H9 (cell line): ENCODE data around the gene OR11H6. TPM values are rescaled to one million over a fixed set of nuclear protein-coding genes. Genes with fewer than 3 reads are reported as not detected.
"Not testable (repeated sequence)": the region's sequence is repeated elsewhere in the genome, so short reads cannot be mapped to it uniquely, and the experiment has no call there.

Experiments used
- DNase-seq: peaks from one replicate; pipeline ENCODE4 v3.0.0-alpha.2; 2017
- H2AFZ ChIP-seq: one replicate; pipeline ENCODE4 v1.6.1; 2013; ENCODE audit warnings: mild to moderate bottlenecking, low read length, control low read depth, moderate library complexity
- H2AK5ac ChIP-seq: 2 replicates; pipeline ENCODE4 v1.6.1; 2013; ENCODE audit warnings: low read length, control low read depth, mixed read lengths; ENCODE audit not compliant: insufficient read length
- H2BK120ac ChIP-seq: one replicate; pipeline ENCODE4 v1.6.1; 2013; ENCODE audit warnings: low read depth, mild to moderate bottlenecking, low read length, control low read depth, inconsistent platforms; ENCODE audit not compliant: poor library complexity, severe bottlenecking
- H2BK12ac ChIP-seq: 2 replicates; pipeline ENCODE4 v1.6.1; 2013; ENCODE audit warnings: low read length, control low read depth, mixed read lengths, low read depth; ENCODE audit not compliant: insufficient read length
- H2BK15ac ChIP-seq: 2 replicates; pipeline ENCODE4 v1.6.1; 2013; ENCODE audit warnings: low read depth, low read length, control low read depth
- H2BK20ac ChIP-seq: one replicate; pipeline ENCODE4 v1.6.1; 2013; ENCODE audit warnings: low read depth, mild to moderate bottlenecking, low read length, control low read depth, inconsistent platforms; ENCODE audit not compliant: poor library complexity, severe bottlenecking
- H2BK5ac ChIP-seq: 2 replicates; pipeline ENCODE4 v1.6.1; 2013; ENCODE audit warnings: low read length, control low read depth, mixed read lengths; ENCODE audit not compliant: insufficient read length
- H3K14ac ChIP-seq: 2 replicates; pipeline ENCODE4 v1.6.1; 2013; ENCODE audit warnings: low read length, control low read depth; ENCODE audit not compliant: insufficient read depth
- H3K18ac ChIP-seq: 2 replicates; pipeline ENCODE4 v1.6.1; 2013; ENCODE audit warnings: low read depth, mild to moderate bottlenecking, mixed read lengths, low read length, control low read depth; ENCODE audit not compliant: insufficient read length
- H3K23ac ChIP-seq: 2 replicates; pipeline ENCODE4 v1.6.1; 2013; ENCODE audit warnings: low read length, control low read depth, mixed read lengths, low read depth; ENCODE audit not compliant: insufficient read length
- H3K23me2 ChIP-seq: 2 replicates; pipeline ENCODE4 v1.6.1; 2013; ENCODE audit warnings: low read depth, mild to moderate bottlenecking, mixed read lengths, low read length, control low read depth; ENCODE audit not compliant: insufficient read length, poor library complexity, severe bottlenecking
- H3K27ac ChIP-seq: 2 replicates; pipeline ENCODE4 v1.5.1; 2013; ENCODE audit warnings: low read length, control low read depth, mixed read lengths, low read depth; ENCODE audit not compliant: insufficient read length
- H3K27me3 ChIP-seq: 2 replicates; pipeline ENCODE4 v1.6.1; 2013; ENCODE audit warnings: low read length, control low read depth, inconsistent platforms; ENCODE audit not compliant: insufficient read depth
- H3K4ac ChIP-seq: 2 replicates; pipeline ENCODE4 v1.6.1; 2013; ENCODE audit warnings: low read depth, mild to moderate bottlenecking, control low read depth, inconsistent platforms, low read length, moderate library complexity
- H3K4me1 ChIP-seq: 2 replicates; pipeline ENCODE4 v1.6.1; 2013; ENCODE audit warnings: low read length, control low read depth, inconsistent platforms; ENCODE audit not compliant: insufficient read depth
- H3K4me2 ChIP-seq: 2 replicates; pipeline ENCODE4 v1.6.1; 2013; ENCODE audit warnings: low read length, control low read depth, mixed read lengths; ENCODE audit not compliant: insufficient read length, insufficient read depth
- H3K56ac ChIP-seq: 2 replicates; pipeline ENCODE4 v1.6.1; 2013; ENCODE audit warnings: low read depth, mild to moderate bottlenecking, mixed read lengths, low read length, control low read depth; ENCODE audit not compliant: insufficient read length
- H3K79me1 ChIP-seq: 2 replicates; pipeline ENCODE4 v1.6.1; 2013; ENCODE audit warnings: low read depth, mild to moderate bottlenecking, moderate library complexity, low read length, control low read depth, inconsistent platforms; ENCODE audit not compliant: insufficient read depth, poor library complexity, severe bottlenecking
- H3K79me2 ChIP-seq: 2 replicates; pipeline ENCODE4 v1.6.1; 2013; ENCODE audit warnings: low read length, control low read depth, inconsistent platforms; ENCODE audit not compliant: insufficient read depth
- H3K9ac ChIP-seq: 2 replicates; pipeline ENCODE4 v1.6.1; 2013; ENCODE audit warnings: low read length, control low read depth, mixed read lengths; ENCODE audit not compliant: insufficient read length; ENCODE audit errors: extremely low read depth
- H3K9me3 ChIP-seq: one replicate; pipeline ENCODE4 v1.6.1; 2013; ENCODE audit warnings: low read depth, low read length, inconsistent platforms; ENCODE audit not compliant: control insufficient read depth
- H3T11ph ChIP-seq: one replicate; pipeline ENCODE4 v1.6.1; 2013; ENCODE audit warnings: mild to moderate bottlenecking, low read length, control low read depth, inconsistent platforms
- H4K20me1 ChIP-seq: one replicate; pipeline ENCODE4 v1.6.1; 2013; ENCODE audit not compliant: control insufficient read depth, insufficient read length, insufficient read depth
- H4K5ac ChIP-seq: 2 replicates; pipeline ENCODE4 v1.6.1; 2013; ENCODE audit warnings: low read depth, mild to moderate bottlenecking, mixed read lengths, low read length, control low read depth; ENCODE audit not compliant: insufficient read length
- H4K8ac ChIP-seq: replicated peaks from 2 replicates; pipeline ENCODE4 v1.6.1; 2013; ENCODE audit warnings: low read length, control low read depth, mixed read lengths, low read depth; ENCODE audit not compliant: insufficient read length
- H4K91ac ChIP-seq: 2 replicates; pipeline ENCODE4 v1.6.1; 2013; ENCODE audit warnings: low read depth, mild to moderate bottlenecking, moderate library complexity, mixed read lengths, low read length, control low read depth; ENCODE audit not compliant: insufficient read length
- H3K27ac Mint-ChIP-seq, 3 experiments: 2 replicates in 2 of 3; 3 replicates in 1 of 3; pipeline ENCODE4 v1.8.0; 2020 to 2021; ENCODE audit warnings: mixed read lengths in 3 of 3, mild to moderate bottlenecking in 1 of 3, moderate library complexity in 1 of 3
- H3K27me3 Mint-ChIP-seq: 2 replicates; pipeline ENCODE4 v1.8.0; 2021; ENCODE audit warnings: low read depth, mild to moderate bottlenecking, moderate library complexity, mixed read lengths
- H3K36me3 Mint-ChIP-seq, 3 experiments: 2 replicates in 2 of 3; 3 replicates in 1 of 3; pipeline ENCODE4 v1.8.0; 2020 to 2021; ENCODE audit warnings: low read depth in 3 of 3, mixed read lengths in 3 of 3; ENCODE audit not compliant: insufficient read depth in 1 of 3
- H3K4me1 Mint-ChIP-seq, 2 experiments: 2 replicates each; pipeline ENCODE4 v1.8.0; 2020; ENCODE audit warnings: mixed read lengths in 2 of 2
- H3K4me3 Mint-ChIP-seq, 2 experiments: 2 replicates in 1 of 2; 3 replicates in 1 of 2; pipeline ENCODE4 v1.8.0; 2020 to 2021; ENCODE audit warnings: mild to moderate bottlenecking in 2 of 2, mixed read lengths in 2 of 2, moderate library complexity in 1 of 2
- H3K9me3 Mint-ChIP-seq, 2 experiments: 2 replicates in 1 of 2; 3 replicates in 1 of 2; pipeline ENCODE4 v1.8.0; 2020; ENCODE audit warnings: mild to moderate bottlenecking in 2 of 2, mixed read lengths in 2 of 2, moderate library complexity in 1 of 2
- CTCF ChIP-seq: fragments of 200-600 bp; sonication (generic); conservative IDR thresholded peaks from 3 replicates; pipeline ENCODE4 v1.8.0; 2021; ENCODE audit warnings: antibody characterized with exemption, mild to moderate bottlenecking
- WGBS: extraction: QIAGEN DNeasy Blood & Tissue Kit; methylation state at CpG from one replicate; pipeline ENCODE4 v1.1.7; 2013; ENCODE audit warnings: missing lambda C conversion rate, low lambda C conversion rate, mixed read lengths; ENCODE audit not compliant: insufficient read length; ENCODE audit errors: extremely low coverage; 5-methylcytosine and 5-hydroxymethylcytosine counted together
- long read RNA-seq: library from polyadenylated mRNA; unstranded; transcript quantifications from one replicate; pipeline ENCODE4 v2.0.0, GENCODE V29; 2020
- total RNA-seq: library from RNA; stranded (reverse); gene quantifications from 2 replicates; pipeline ENCODE4 v1.2.1, GENCODE V29; 2021

OR11H6 gene
- not detected in 2 replicates for total RNA-seq
- long read RNA-seq, result 0 reads

- Histone ChIP-seq H2BK15ac (no peak within 1 kb of the TSS), H3K9ac (no peak within 1 kb of the TSS), H3K56ac (no peak within 1 kb of the TSS), H3T11ph (no peak within 1 kb of the TSS), H3K23ac (no peak within 1 kb of the TSS), H2BK5ac (no peak within 1 kb of the TSS), H3K79me1 (no peaks in the 10 kb centered on the region), H3K9me3 (peaks cover 75% of the 10 kb centered on the region), H2AFZ (no peak within 1 kb of the TSS), H3K27me3 (peaks cover 3% of the 10 kb centered on the region; the same call in 1 of the 2 replicates), H3K27ac (no peak within 1 kb of the TSS), H2BK120ac (no peak within 1 kb of the TSS), H3K4me2 (no peak within 1 kb of the TSS), H2BK12ac (no peak within 1 kb of the TSS), H3K14ac (no peak within 1 kb of the TSS), H4K5ac (no peak within 1 kb of the TSS), H4K20me1 (no peaks in the 10 kb centered on the region), H4K91ac (no peak within 1 kb of the TSS), H3K79me2 (no peaks in the 10 kb centered on the region), H4K8ac (no peak within 1 kb of the TSS), H3K18ac (no peak within 1 kb of the TSS), H2AK5ac (no peak within 1 kb of the TSS), H2BK20ac (no peak within 1 kb of the TSS), H3K4me1 (no peaks in the 10 kb centered on the region), H3K23me2 (no peaks in the 10 kb centered on the region), H3K4ac (no peak within 1 kb of the TSS)
- H3K27ac Mint-ChIP-seq, result no peak within 1 kb of the TSS
- no peaks in the 10 kb centered on the region for H3K27me3 Mint-ChIP-seq
- DNase-seq, result no peak
- no peak for TF ChIP-seq CTCF
- WGBS, result no CpG with 5 or more reads among the region's 2 CpGs
- peaks cover 87 to 92% of the 10 kb centered on the region in 2 experiments for H3K9me3 Mint-ChIP-seq
- peaks cover 0 to 24% (median 7%) of the 10 kb centered on the region in 3 experiments; a peak in 4 of 7 replicates for H3K36me3 Mint-ChIP-seq
- H3K4me3 Mint-ChIP-seq, result no peak within 1 kb of the TSS
- no peaks in the 10 kb centered on the region for H3K4me1 Mint-ChIP-seq
Measured at GRCh38 chr14:20223410-20223809, at the start of gene OR11H6. TSS of gene OR11H6 (plus strand) at chr14:20223710. CDS start at chr14:20223710, 0 bp downstream.

DNA sequence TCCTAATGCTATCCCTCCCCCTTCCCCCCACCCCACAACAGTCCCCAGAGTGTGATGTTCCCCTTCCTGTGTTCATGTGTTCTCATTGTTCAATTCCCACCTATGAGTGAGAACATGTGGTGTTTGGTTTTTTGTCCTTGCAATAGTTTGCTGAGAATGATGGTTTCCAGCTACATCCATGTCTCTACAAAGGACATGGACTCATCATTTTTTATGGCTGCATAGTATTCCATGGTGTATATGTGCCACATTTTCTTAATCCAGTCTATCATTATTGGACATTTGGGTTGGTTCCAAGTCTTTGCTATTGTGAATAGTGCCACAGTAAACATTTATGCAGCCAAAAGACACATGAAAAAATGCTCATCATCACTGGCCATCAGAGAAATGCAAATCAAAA is 49.3 kb upstream of the OR11H6 start:
- not testable (repeated sequence) for H2AK5ac ChIP-seq, H3K14ac ChIP-seq, H3K4me1 Mint-ChIP-seq, H2BK12ac ChIP-seq, H3K23me2 ChIP-seq, H3T11ph ChIP-seq, H2BK15ac ChIP-seq, H3K18ac ChIP-seq, DNase-seq, H3K56ac ChIP-seq, H3K4me1 ChIP-seq, H2BK20ac ChIP-seq, H2BK5ac ChIP-seq, H4K91ac ChIP-seq, H3K27ac ChIP-seq, H3K4me2 ChIP-seq, H3K9ac ChIP-seq, H4K20me1 ChIP-seq, H2BK120ac ChIP-seq, H2AFZ ChIP-seq, H3K79me1 ChIP-seq, H3K4ac ChIP-seq, H3K27me3 ChIP-seq, H3K79me2 ChIP-seq, H3K23ac ChIP-seq, H3K27me3 Mint-ChIP-seq, H4K5ac ChIP-seq, H4K8ac ChIP-seq, H3K4me3 Mint-ChIP-seq, H3K27ac Mint-ChIP-seq
- H3K9me3 Mint-ChIP-seq, result peaks cover 86 to 89% of the 10 kb centered on the region in 2 experiments
- H3K9me3 ChIP-seq, result peaks cover 50% of the 10 kb centered on the region
- peaks cover 0 to 26% (median 9%) of the 10 kb centered on the region in 3 experiments; a peak in 6 of 7 replicates for H3K36me3 Mint-ChIP-seq
